Measurements from ENCODE around the gene PWWP2A.

DNA sequence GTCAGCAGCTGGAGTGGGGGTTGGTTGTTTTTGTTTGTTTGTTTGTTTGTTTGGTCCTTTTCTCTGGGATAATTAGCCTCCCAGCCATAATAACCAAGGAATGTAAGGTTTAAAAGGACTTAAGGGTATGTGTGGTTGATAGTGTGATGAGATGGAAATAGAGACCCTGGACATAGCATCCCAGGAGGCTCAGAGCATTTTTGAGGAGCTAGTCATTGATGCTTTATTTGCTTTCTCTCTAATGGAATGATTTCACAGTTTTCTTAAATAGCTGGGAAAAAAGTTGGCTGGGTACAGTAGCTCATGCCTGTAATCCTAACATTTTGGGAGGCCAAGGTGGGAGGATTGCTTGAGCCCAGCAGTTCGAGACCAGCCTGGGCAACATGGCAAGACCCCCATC is 65.2 kb downstream of the PWWP2A start:
- TF ChIP-seq CTCF (IDR thresholded peaks at IDR 0.05; ENCODE audit: low read length) (no peak), EZH2 (optimal IDR thresholded peaks at IDR 0.05; ENCODE audit: low read depth, low read length) (no peak)

Measured in MM.1S (cell line).